ENCODE data around the gene MTUS2. TPM values are rescaled to one million over a fixed set of nuclear protein-coding genes. Genes with fewer than 3 reads are reported as not detected.

The MTUS2 gene
- total and polyA plus RNA-seq, 2 experiments from 2014 or later = 0.27 to 0.38 TPM

GRCh38 chr13:29170436-29171082 is 350.4 kb downstream of the MTUS2 start:
- Mint-ChIP-seq H3K27me3 (ENCODE audit: insufficient read depth, low read depth, poor library complexity) (no peaks in the 10 kb centered on the region), H3K4me1 (no peaks in the 10 kb centered on the region), H3K27ac (no peak overlapping the region), H3K4me3 (no peak overlapping the region), H3K9me3 (no peaks in the 10 kb centered on the region), H3K36me3 (ENCODE audit: low read depth) (no peaks in the 10 kb centered on the region)
- TF ChIP-seq POLR2AphosphoS5 (IDR thresholded peaks at IDR 0.05; ENCODE audit: low read depth) = no peak
- no peak for TF ChIP-seq ETS1 (IDR thresholded peaks at IDR 0.05)
- TF ChIP-seq CTCF (conservative IDR thresholded peaks at IDR 0.05; ENCODE audit: low read depth in 2 of 2) = no peak
- TF ChIP-seq EZH2phosphoT487 (IDR thresholded peaks at IDR 0.05; ENCODE audit: unreplicated experiment) = no peak
- no peak for TF ChIP-seq ZNF114 (CRISPR knock-in tag; IDR thresholded peaks at IDR 0.05)
- no peak for TF ChIP-seq STAT1 (IDR thresholded peaks at IDR 0.05; ENCODE audit: unreplicated experiment)
- no peak for TF ChIP-seq ZNF462 (CRISPR knock-in tag; IDR thresholded peaks at IDR 0.05)
- TF ChIP-seq REST (IDR thresholded peaks at IDR 0.05; ENCODE audit: unreplicated experiment) = no peak
- no peak for TF ChIP-seq ZNF331 (CRISPR knock-in tag; IDR thresholded peaks at IDR 0.05; ENCODE audit: low read depth)
- TF ChIP-seq EZH2 (IDR thresholded peaks at IDR 0.05; ENCODE audit: low read depth, unreplicated experiment) = no peak
- TF ChIP-seq NANOG (IDR thresholded peaks at IDR 0.05; ENCODE audit: borderline replicate concordance) = no peak
- no peak for TF ChIP-seq JUNB (IDR thresholded peaks at IDR 0.05; ENCODE audit: unreplicated experiment)
- TF ChIP-seq CREB1 (CRISPR knock-in tag; IDR thresholded peaks at IDR 0.05; ENCODE audit: low read depth) = no peak
- Histone ChIP-seq H3K4me1 (ENCODE audit: insufficient read depth) (no peaks in the 10 kb centered on the region), H3K27me3 (ENCODE audit: insufficient read depth) (no peaks in the 10 kb centered on the region), H3K27ac (ENCODE audit: low read depth) (no peak overlapping the region), H4K20me1 (replicated peaks; ENCODE audit: insufficient read depth) (no peaks in the 10 kb centered on the region), H3F3A (replicated peaks; ENCODE audit: low read depth) (no peaks in the 10 kb centered on the region), H3K4me2 (no peak overlapping the region), H3K4me3 (no peak overlapping the region), H3K79me2 (replicated peaks; ENCODE audit: insufficient read depth) (no peaks in the 10 kb centered on the region), H3K36me3 (ENCODE audit: insufficient read depth) (no peaks in the 10 kb centered on the region), H3K9me2 (ENCODE audit: insufficient read depth) (peaks cover 3% of the 10 kb centered on the region; the same call in 1 of the 2 replicates), H2AFZ (no peak overlapping the region)
- ATAC-seq (no peak), DNase-seq (ENCODE audit: low spot score) (no peak)
